Lower leg skin (tissue), 3 donors: ENCODE data around the gene ARHGAP24.

Experiments
- POLR2A ChIP-seq, 2 donors: fragments of 450-650 bp; IDR thresholded peaks; one replicate each; pipeline ENCODE4 v1.6.1; 2016 to 2017; ENCODE audit warnings: antibody characterized with exemption in 2 of 2, mild to moderate bottlenecking in 1 of 2, moderate library complexity in 1 of 2
- TF ChIP-seq, protein P1 (sequence below), 3 donors: fragments of 450-650 bp; IDR thresholded peaks; one replicate each; pipeline ENCODE4 v1.5.1; 2016; ENCODE audit warnings: antibody characterized with exemption in 3 of 3, mild to moderate bottlenecking in 3 of 3, moderate library complexity in 2 of 3

DNA sequence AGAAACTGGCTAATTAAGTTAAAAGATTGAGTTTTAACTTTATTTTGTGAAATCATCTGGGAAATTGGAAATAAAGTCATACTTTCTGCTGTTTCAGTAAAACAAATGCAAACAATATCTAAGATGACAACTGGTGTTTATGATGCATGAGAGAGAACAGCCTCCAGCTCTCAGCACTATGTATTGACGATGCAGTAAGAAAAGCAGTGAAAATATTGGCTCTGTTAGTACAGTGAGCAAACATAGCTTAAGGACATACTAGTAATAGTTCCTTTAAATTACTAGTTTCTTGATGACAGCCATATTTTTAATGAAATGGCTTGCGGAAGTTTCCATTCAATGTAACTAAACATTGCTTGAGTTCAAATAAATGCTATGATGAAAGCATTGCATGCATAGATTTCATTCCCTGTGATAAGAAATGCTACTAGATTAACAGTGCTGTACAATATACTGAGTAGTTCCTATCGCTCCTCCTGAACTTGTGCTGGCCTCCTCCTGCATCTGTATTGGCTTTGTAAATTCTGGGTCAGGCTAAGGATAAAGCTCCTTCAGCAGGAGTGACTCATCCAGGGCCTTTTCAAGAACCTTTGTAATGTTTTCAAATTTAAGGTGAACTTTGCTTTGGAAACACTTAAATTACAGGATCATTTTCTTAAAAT is 11.6 kb downstream of the ARHGAP24 start:
- TF ChIP-seq, protein P1, sequence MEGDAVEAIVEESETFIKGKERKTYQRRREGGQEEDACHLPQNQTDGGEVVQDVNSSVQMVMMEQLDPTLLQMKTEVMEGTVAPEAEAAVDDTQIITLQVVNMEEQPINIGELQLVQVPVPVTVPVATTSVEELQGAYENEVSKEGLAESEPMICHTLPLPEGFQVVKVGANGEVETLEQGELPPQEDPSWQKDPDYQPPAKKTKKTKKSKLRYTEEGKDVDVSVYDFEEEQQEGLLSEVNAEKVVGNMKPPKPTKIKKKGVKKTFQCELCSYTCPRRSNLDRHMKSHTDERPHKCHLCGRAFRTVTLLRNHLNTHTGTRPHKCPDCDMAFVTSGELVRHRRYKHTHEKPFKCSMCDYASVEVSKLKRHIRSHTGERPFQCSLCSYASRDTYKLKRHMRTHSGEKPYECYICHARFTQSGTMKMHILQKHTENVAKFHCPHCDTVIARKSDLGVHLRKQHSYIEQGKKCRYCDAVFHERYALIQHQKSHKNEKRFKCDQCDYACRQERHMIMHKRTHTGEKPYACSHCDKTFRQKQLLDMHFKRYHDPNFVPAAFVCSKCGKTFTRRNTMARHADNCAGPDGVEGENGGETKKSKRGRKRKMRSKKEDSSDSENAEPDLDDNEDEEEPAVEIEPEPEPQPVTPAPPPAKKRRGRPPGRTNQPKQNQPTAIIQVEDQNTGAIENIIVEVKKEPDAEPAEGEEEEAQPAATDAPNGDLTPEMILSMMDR (IDR thresholded peaks at IDR 0.05): no peak
- TF ChIP-seq POLR2A (IDR thresholded peaks at IDR 0.05): no peak
